Osteoblast (primary cell): ENCODE measurements around the gene AK8. TPM values are rescaled to one million over a fixed set of nuclear protein-coding genes. Genes with fewer than 3 reads are reported as not detected.

Source experiments
- DNase-seq: peaks from one replicate; pipeline ENCODE4 v3.0.0; 2011; ENCODE audit warnings: low spot score, mixed read lengths; ENCODE audit not compliant: insufficient read length; ENCODE audit errors: missing footprints
- H2AFZ ChIP-seq: 2 replicates; pipeline ENCODE4 v1.6.0; 2011; ENCODE audit warnings: mild to moderate bottlenecking, low read length
- H3K27ac ChIP-seq: 2 replicates; pipeline ENCODE4 v1.5.1; 2011; ENCODE audit warnings: mild to moderate bottlenecking, low read depth, low read length, moderate library complexity
- H3K27me3 ChIP-seq: 2 replicates; pipeline ENCODE4 v1.6.0; 2012; ENCODE audit warnings: mild to moderate bottlenecking, control low read depth, inconsistent platforms, low read length, moderate library complexity; ENCODE audit not compliant: insufficient read depth
- H3K36me3 ChIP-seq: 2 replicates; pipeline ENCODE4 v1.5.1; 2011; ENCODE audit warnings: mild to moderate bottlenecking, low read length, control low read depth, moderate library complexity; ENCODE audit not compliant: insufficient read depth
- H3K4me1 ChIP-seq: 2 replicates; pipeline ENCODE4 v1.5.1; 2011; ENCODE audit warnings: mild to moderate bottlenecking, low read length, control low read depth, moderate library complexity; ENCODE audit not compliant: insufficient read depth
- H3K4me2 ChIP-seq: 2 replicates; pipeline ENCODE4 v1.6.0; 2011; ENCODE audit warnings: mild to moderate bottlenecking, low read length; ENCODE audit not compliant: insufficient read depth
- H3K4me3 ChIP-seq: fragments of 200-600 bp; sonication (generic); 3 replicates; pipeline ENCODE4 v1.5.1; 2012; ENCODE audit warnings: mild to moderate bottlenecking, low read length, inconsistent platforms; ENCODE audit not compliant: insufficient read depth
- H3K79me2 ChIP-seq: 2 replicates; pipeline ENCODE4 v1.6.0; 2012; ENCODE audit warnings: mild to moderate bottlenecking, low read length, control low read depth, inconsistent platforms; ENCODE audit not compliant: insufficient read depth
- H3K9me3 ChIP-seq: 2 replicates; pipeline ENCODE4 v1.5.1; 2011; ENCODE audit warnings: low read depth, low read length, control low read depth
- H4K20me1 ChIP-seq: 2 replicates; pipeline ENCODE4 v1.6.0; 2012; ENCODE audit warnings: mild to moderate bottlenecking, low read length, control low read depth; ENCODE audit not compliant: insufficient read depth
- CTCF ChIP-seq: IDR thresholded peaks from 2 replicates; pipeline ENCODE4 v1.5.1; 2011; ENCODE audit warnings: mild to moderate bottlenecking, low read depth, low read length, moderate library complexity; ENCODE audit errors: extremely low read depth
- total RNA-seq: library from RNA; depleted of rRNA; stranded (reverse); fragments of >200 nt; gene quantifications from 2 replicates; pipeline ENCODE4 v1.2.3, GENCODE V29; 2012

Gene AK8
- total RNA-seq, 1 donor = 1.1 TPM

GRCh38 chr9:132820169-132820944 is 57.7 kb downstream of the AK8 start:
- H2AFZ ChIP-seq = no peak overlapping the region
- DNase-seq = no peak
- H3K79me2 ChIP-seq = no peaks in the 10 kb centered on the region
- H3K4me1 ChIP-seq = no peaks in the 10 kb centered on the region
- no peaks in the 10 kb centered on the region for H3K9me3 ChIP-seq
- H4K20me1 ChIP-seq = no peaks in the 10 kb centered on the region
- no peak for TF ChIP-seq CTCF
- H3K4me3 ChIP-seq = no peak overlapping the region
- H3K4me2 ChIP-seq = no peak overlapping the region
- H3K27me3 ChIP-seq = peaks cover 22% of the 10 kb centered on the region
- H3K36me3 ChIP-seq = no peaks in the 10 kb centered on the region
- H3K27ac ChIP-seq = no peak overlapping the region

GRCh38 chr9:132818588-132818987 is 59.5 kb downstream of the AK8 start:
- TF ChIP-seq CTCF = no peak
- no peaks in the 10 kb centered on the region for H3K36me3 ChIP-seq
- no peaks in the 10 kb centered on the region for H3K79me2 ChIP-seq

GRCh38 chr9:132814937-132815336 is 63.1 kb downstream of the AK8 start:
- no peak for DNase-seq
- Histone ChIP-seq H3K36me3 (no peaks in the 10 kb centered on the region), H3K27ac (no peak overlapping the region), H3K4me3 (no peak overlapping the region), H2AFZ (no peak overlapping the region), H3K27me3 (peaks cover 20% of the 10 kb centered on the region), H3K9me3 (no peaks in the 10 kb centered on the region), H3K4me1 (no peaks in the 10 kb centered on the region), H4K20me1 (no peaks in the 10 kb centered on the region), H3K79me2 (no peaks in the 10 kb centered on the region), H3K4me2 (no peak overlapping the region)
- no peak for TF ChIP-seq CTCF

More at GRCh38 chr9:132818588-132818987, 59.5 kb downstream of the AK8 start:
- H3K9me3 ChIP-seq = no peaks in the 10 kb centered on the region
- DNase-seq = no peak
- H2AFZ ChIP-seq = no peak overlapping the region
- H3K27ac ChIP-seq = no peak overlapping the region
- no peak overlapping the region for H3K4me3 ChIP-seq
- no peaks in the 10 kb centered on the region for H4K20me1 ChIP-seq
- peaks cover 22% of the 10 kb centered on the region for H3K27me3 ChIP-seq
- no peak overlapping the region for H3K4me2 ChIP-seq
- H3K4me1 ChIP-seq = no peaks in the 10 kb centered on the region

GRCh38 chr9:132813115-132813771 is 64.8 kb downstream of the AK8 start:
- DNase-seq = no peak
- Histone ChIP-seq H3K4me3 (no peak overlapping the region), H3K27me3 (peaks cover 14% of the 10 kb centered on the region), H3K4me1 (no peaks in the 10 kb centered on the region), H4K20me1 (no peaks in the 10 kb centered on the region), H3K27ac (no peak overlapping the region), H3K36me3 (no peaks in the 10 kb centered on the region), H2AFZ (no peak overlapping the region), H3K4me2 (no peak overlapping the region), H3K9me3 (no peaks in the 10 kb centered on the region), H3K79me2 (no peaks in the 10 kb centered on the region)
- no peak for TF ChIP-seq CTCF
